ENCODE measurements around the gene DERL2. TPM values are rescaled to one million over a fixed set of nuclear protein-coding genes. Genes with fewer than 3 reads are reported as not detected.

Gene DERL2
- total RNA-seq, 1 donor from 2014 or later, result 26.1 TPM

DNA sequence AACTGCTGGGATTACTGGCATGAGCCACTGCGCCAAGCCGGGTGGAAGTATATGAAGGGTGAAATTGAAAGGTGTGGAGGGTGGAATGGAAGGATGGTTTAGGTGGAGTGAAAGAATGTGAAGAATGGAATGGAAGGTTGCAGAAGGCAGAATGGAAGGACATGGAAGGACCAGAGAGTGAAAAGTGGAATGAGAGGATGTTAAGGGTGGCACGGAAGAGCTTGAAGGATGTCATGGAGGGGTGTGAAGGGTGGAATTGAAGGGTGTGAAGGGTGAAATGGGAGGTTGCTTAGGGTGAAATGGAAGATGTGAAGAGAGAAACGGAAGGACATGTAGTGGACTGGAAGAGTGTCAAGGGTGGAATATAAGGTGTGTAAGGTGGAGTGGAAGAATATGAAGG is 16.6 kb upstream of the DERL2 start:
- Histone ChIP-seq H3K4me1 (ENCODE audit: control insufficient read depth in 3 of 3, insufficient read depth in 3 of 3, low read length in 3 of 3) (peaks cover 7 to 10% (median 8%) of the 10 kb centered on the region in 3 donors), H3K27ac (ENCODE audit: low read depth, low read length) (no peak overlapping the region), H3K4me3 (ENCODE audit: low read length in 3 of 3) (no peak overlapping the region), H3K9me3 (ENCODE audit: control insufficient read depth in 3 of 3, low read length in 3 of 3) (no peaks in the 10 kb centered on the region), H3K9ac (ENCODE audit: low read depth in 1 of 3, low read length in 3 of 3) (no peak overlapping the region), H3K36me3 (ENCODE audit: control insufficient read depth in 3 of 3, insufficient read depth in 3 of 3, low read length in 3 of 3) (peaks cover 0 to 3% (median 0%) of the 10 kb centered on the region in 3 donors), H3K27me3 (ENCODE audit: control insufficient read depth in 3 of 3, insufficient read depth in 3 of 3, low read length in 3 of 3) (peaks cover 10 to 18% (median 13%) of the 10 kb centered on the region in 3 donors)

DNA sequence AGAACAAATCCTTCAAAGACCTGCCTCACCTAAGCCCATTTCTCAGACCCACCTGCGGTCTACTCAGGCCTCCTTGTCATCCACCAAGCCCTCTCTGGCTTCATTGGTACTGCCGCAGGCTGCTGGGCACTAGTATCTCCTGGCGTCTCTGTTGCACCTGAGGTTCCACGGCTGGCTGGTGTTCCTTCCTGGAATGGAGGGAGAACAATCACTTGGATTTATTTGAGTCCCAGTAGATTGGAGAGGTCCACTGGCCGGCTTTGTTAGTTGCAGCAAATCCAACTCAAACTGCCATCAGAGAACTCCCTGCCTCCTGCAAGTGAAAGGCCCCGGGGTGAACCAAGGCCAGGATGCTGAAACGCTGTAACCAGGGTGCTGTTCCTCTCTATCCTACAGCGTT is 15.7 kb upstream of the DERL2 start:
- Histone ChIP-seq H3K36me3 (ENCODE audit: control insufficient read depth in 3 of 3, insufficient read depth in 3 of 3, low read length in 3 of 3) (peaks cover 0 to 3% (median 0%) of the 10 kb centered on the region in 3 donors), H3K9ac (ENCODE audit: low read depth in 1 of 3, low read length in 3 of 3) (no peak overlapping the region), H3K27ac (ENCODE audit: low read depth, low read length) (no peak overlapping the region), H3K4me3 (ENCODE audit: low read length in 3 of 3) (no peak overlapping the region), H3K4me1 (ENCODE audit: control insufficient read depth in 3 of 3, insufficient read depth in 3 of 3, low read length in 3 of 3) (peaks cover 7 to 10% (median 8%) of the 10 kb centered on the region in 3 donors), H3K27me3 (ENCODE audit: control insufficient read depth in 3 of 3, insufficient read depth in 3 of 3, low read length in 3 of 3) (peaks cover 10 to 18% (median 13%) of the 10 kb centered on the region in 3 donors), H3K9me3 (ENCODE audit: control insufficient read depth in 3 of 3, low read length in 3 of 3) (no peaks in the 10 kb centered on the region)

DNA sequence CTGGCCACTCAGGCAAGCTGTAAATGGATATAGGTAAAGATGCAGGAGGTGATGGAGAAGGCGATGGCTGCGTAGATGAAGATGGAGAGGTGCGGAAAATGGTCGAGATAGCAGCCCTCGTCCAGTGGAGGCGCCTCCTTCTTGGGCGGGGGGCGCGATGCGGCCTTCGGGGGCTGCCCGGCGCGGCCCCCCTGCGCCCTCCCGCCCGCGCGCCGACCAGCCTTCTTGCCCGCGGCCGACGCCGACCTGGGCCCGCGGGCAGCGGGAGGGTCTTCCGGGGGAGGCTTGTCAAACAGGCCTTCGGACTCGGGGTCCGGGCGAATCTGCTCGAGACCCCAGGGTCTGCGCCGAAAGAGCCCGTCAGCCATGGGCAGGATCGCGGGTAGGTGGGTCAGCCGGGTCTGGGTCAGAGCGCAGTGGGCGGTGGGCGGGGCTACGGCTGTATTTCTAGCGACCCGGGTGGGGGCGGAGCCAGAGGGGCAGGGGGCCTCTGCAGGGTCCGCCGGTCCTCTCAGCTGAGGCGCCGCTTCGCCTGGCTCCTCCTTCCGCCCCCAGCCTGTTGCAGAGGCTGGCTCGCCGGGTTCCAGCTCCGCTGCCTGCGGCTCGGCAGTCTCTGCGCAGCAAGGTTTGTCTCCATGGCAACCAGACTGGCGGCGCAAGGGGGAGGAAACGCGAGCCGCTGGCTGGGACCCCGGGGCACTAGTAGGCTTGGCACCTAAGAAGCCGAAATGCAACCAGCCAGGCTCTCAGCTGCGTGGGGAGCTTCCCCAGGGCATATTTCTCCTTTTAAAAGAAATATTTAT is 14.8 kb upstream of the DERL2 start:
- Histone ChIP-seq H3K4me1 (ENCODE audit: control insufficient read depth in 3 of 3, insufficient read depth in 3 of 3, low read length in 3 of 3) (peaks cover 7 to 10% (median 8%) of the 10 kb centered on the region in 3 donors), H3K27me3 (ENCODE audit: control insufficient read depth in 3 of 3, insufficient read depth in 3 of 3, low read length in 3 of 3) (peaks cover 10 to 18% (median 13%) of the 10 kb centered on the region in 3 donors), H3K4me3 (ENCODE audit: low read length in 3 of 3) (peak overlapping the region; percentile 48 to 62 (median 62)), H3K9me3 (ENCODE audit: control insufficient read depth in 3 of 3, low read length in 3 of 3) (no peaks in the 10 kb centered on the region), H3K27ac (ENCODE audit: low read depth, low read length) (no peak overlapping the region), H3K9ac (ENCODE audit: low read depth in 1 of 3, low read length in 3 of 3) (peak overlapping the region; percentile 43 to 50 (median 45)), H3K36me3 (ENCODE audit: control insufficient read depth in 3 of 3, insufficient read depth in 3 of 3, low read length in 3 of 3) (peaks cover 0 to 3% (median 0%) of the 10 kb centered on the region in 3 donors)

DNA sequence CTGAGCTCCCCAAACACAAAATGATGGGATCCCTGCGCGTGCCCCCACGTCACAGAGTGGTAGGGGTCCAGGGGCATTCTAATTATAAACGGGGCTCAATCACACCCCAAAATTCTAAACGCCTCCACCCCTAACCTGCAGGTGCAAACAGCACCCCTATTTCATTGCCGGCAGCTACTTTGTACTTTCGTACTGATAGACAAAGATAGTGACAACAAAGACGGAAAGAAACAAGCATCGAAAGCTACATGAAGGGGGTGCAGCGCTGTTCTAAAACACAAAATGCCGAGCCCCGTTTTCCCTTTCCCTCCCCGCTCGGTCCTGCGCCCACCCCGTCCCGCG is 14.2 kb upstream of the DERL2 start:
- Histone ChIP-seq H3K36me3 (ENCODE audit: control insufficient read depth in 3 of 3, insufficient read depth in 3 of 3, low read length in 3 of 3) (no peaks in the 10 kb centered on the region), H3K9me3 (ENCODE audit: control insufficient read depth in 3 of 3, low read length in 3 of 3) (no peaks in the 10 kb centered on the region), H3K4me1 (ENCODE audit: control insufficient read depth in 3 of 3, insufficient read depth in 3 of 3, low read length in 3 of 3) (peaks cover 7 to 10% (median 8%) of the 10 kb centered on the region in 3 donors), H3K9ac (ENCODE audit: low read depth in 1 of 3, low read length in 3 of 3) (peak overlapping the region in 2 of 3 donors; percentile 32 to 41), H3K27me3 (ENCODE audit: control insufficient read depth in 3 of 3, insufficient read depth in 3 of 3, low read length in 3 of 3) (peaks cover 10 to 18% (median 13%) of the 10 kb centered on the region in 3 donors), H3K27ac (ENCODE audit: low read depth, low read length) (no peak overlapping the region), H3K4me3 (ENCODE audit: low read length in 3 of 3) (peak overlapping the region; percentile 48 to 62 (median 62))

DNA sequence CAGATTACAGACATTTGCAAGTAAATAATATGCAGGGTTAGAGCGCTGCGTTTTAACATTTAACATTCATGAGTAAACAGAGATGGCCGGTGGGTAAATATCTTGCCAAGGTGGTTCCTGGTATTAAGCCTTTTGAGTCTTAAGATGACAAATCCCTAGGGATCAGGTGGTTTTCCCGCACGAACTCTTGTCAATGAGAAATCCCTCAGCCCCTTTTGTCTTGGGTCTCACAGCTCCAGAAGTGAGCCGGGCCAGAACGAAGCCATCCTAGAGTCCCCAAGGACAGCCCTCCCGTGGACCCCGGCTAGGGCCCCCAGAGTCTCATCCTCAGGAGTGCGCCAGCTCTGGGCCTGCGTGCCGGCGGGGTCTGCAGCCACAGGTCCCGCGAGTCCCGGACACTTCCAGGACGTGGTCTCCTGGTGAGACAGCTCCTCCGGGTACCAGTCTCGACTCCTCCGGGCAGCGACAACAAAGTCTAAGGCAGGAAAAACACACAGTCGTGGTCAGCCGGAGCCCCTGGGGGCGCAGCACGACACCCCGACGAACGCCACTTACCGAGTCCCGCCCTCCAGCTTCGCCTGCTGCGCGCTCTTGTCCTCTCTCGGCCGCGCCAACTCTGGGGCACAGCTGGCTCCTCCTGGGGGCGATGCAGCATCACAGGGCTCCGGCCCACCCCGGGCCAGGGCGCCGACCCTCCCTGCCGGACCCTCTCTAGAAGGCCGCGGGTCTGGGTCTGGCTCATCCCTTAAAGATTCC is 13.7 kb upstream of the DERL2 start:
- H3K9me3 ChIP-seq (ENCODE audit: control insufficient read depth in 3 of 3, low read length in 3 of 3), result no peaks in the 10 kb centered on the region
- H3K4me3 ChIP-seq (ENCODE audit: low read length in 3 of 3), result peak overlapping the region in 2 of 3 donors; percentile 62
- H3K4me1 ChIP-seq (ENCODE audit: control insufficient read depth in 3 of 3, insufficient read depth in 3 of 3, low read length in 3 of 3), result peaks cover 7 to 10% (median 8%) of the 10 kb centered on the region in 3 donors
- peak overlapping the region in 1 of 3 donors; percentile 41 for H3K9ac ChIP-seq (ENCODE audit: low read depth in 1 of 3, low read length in 3 of 3)
- no peaks in the 10 kb centered on the region for H3K36me3 ChIP-seq (ENCODE audit: control insufficient read depth in 3 of 3, insufficient read depth in 3 of 3, low read length in 3 of 3)
- peaks cover 10 to 18% (median 13%) of the 10 kb centered on the region in 3 donors for H3K27me3 ChIP-seq (ENCODE audit: control insufficient read depth in 3 of 3, insufficient read depth in 3 of 3, low read length in 3 of 3)
- no peak overlapping the region for H3K27ac ChIP-seq (ENCODE audit: low read depth, low read length)

DNA sequence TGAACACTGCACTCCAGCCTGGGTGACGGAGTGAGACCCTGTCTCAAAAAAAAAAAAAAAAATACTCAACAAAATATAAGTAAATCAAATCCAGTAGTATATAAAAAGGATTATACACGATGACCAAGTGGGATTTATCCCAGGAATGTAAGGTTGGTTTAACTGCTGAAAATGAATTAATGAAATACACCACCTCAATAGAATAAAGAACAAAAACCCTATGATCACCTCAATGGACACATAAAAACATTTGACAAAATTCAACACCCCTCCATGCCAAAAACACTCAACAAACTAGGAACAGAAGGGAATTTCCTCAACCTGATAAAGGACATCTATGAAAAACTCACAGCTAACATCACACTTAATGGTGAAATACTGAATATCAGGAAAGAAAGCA is 7.0 kb upstream of the DERL2 start:
- Histone ChIP-seq H3K9ac (ENCODE audit: low read depth in 1 of 3, low read length in 3 of 3) (no peak overlapping the region), H3K27ac (ENCODE audit: low read depth, low read length) (no peak overlapping the region), H3K36me3 (ENCODE audit: control insufficient read depth in 3 of 3, insufficient read depth in 3 of 3, low read length in 3 of 3) (peaks cover 3 to 19% (median 16%) of the 10 kb centered on the region in 3 donors), H3K4me3 (ENCODE audit: low read length in 3 of 3) (no peak overlapping the region), H3K27me3 (ENCODE audit: control insufficient read depth in 3 of 3, insufficient read depth in 3 of 3, low read length in 3 of 3) (no peaks in the 10 kb centered on the region), H3K9me3 (ENCODE audit: control insufficient read depth in 3 of 3, low read length in 3 of 3) (no peaks in the 10 kb centered on the region), H3K4me1 (ENCODE audit: control insufficient read depth in 3 of 3, insufficient read depth in 3 of 3, low read length in 3 of 3) (peaks cover under 1 to 9% (median 2%) of the 10 kb centered on the region in 3 donors)

DNA sequence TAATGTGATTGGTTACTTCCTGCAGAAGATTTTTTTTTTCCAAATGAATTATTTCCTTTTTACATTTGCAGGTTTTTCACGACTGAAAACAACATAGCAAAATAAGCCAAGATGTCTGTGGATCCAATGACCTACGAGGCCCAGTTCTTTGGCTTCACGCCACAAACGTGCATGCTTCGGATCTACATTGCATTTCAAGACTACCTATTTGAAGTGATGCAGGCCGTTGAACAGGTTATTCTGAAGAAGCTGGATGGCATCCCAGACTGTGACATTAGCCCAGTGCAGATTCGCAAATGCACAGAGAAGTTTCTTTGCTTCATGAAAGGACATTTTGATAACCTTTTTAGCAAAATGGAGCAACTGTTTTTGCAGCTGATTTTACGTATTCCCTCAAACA is 2.8 kb upstream of the DERL2 start:
- peaks cover 6 to 26% (median 21%) of the 10 kb centered on the region in 3 donors for H3K36me3 ChIP-seq (ENCODE audit: control insufficient read depth in 3 of 3, insufficient read depth in 3 of 3, low read length in 3 of 3)
- H3K4me1 ChIP-seq (ENCODE audit: control insufficient read depth in 3 of 3, insufficient read depth in 3 of 3, low read length in 3 of 3), result peaks cover 18 to 36% (median 29%) of the 10 kb centered on the region in 3 donors
- H3K27me3 ChIP-seq (ENCODE audit: control insufficient read depth in 3 of 3, insufficient read depth in 3 of 3, low read length in 3 of 3), result no peaks in the 10 kb centered on the region
- no peak overlapping the region for H3K4me3 ChIP-seq (ENCODE audit: low read length in 3 of 3)
- no peak overlapping the region for H3K9ac ChIP-seq (ENCODE audit: low read depth in 1 of 3, low read length in 3 of 3)
- H3K27ac ChIP-seq (ENCODE audit: low read depth, low read length), result no peak overlapping the region
- no peaks in the 10 kb centered on the region for H3K9me3 ChIP-seq (ENCODE audit: control insufficient read depth in 3 of 3, low read length in 3 of 3)

DNA sequence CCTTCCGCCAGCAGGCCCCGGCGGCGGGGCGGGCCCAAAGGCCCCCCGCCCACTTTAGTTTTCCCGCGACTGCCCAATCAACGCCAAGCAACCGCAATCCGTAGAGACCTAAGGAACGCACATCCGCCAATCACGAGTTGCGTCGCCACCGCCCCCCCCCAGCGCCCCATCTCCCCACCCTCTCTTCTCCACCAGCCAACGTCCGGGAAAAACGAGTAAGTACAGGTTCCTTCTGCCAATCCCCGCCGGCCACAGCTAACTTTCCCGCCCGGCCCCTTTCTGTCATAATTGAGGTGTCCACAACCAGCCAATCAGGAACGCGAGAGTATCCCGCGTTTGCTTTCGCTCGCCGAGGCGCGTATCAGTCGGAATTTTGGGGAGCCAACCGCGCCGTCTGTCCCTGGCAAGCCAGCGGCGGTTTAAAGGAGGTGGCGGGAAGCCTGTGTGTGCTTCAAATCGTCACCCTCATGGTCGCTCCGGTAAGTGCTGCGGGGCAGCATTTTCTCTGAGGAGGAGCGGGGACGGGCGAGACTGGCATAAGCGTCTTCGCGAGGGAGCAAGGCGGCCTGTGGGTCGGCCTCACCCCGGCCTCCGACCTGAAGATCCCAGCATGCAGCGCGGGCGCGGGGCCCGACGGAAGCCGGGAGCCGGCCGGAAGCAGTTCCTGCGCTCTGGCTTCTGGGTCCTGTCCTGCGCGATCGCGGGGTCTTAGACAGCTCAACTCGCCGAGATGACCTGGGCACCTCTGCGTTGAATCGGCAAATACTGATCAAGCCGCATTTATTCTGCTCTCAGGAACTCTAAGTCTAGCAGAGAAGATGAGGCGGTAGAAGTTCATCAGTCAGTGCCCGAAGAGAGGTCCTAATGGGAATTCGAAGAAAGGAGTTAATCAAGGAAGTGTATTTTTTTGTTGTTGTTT is 487 bp upstream of the DERL2 start, which contains the start of gene MIS12:
Gene MIS12 (plus strand): TSS at position 361 of the 919 bp plus-strand sequence. CDS start 2,297 bp downstream, outside the sequence.
- Histone ChIP-seq H3K27ac (ENCODE audit: low read depth, low read length) (peak within 1 kb of the TSS; percentile 99), H3K9me3 (ENCODE audit: control insufficient read depth in 3 of 3, low read length in 3 of 3) (no peaks in the 10 kb centered on the region), H3K4me3 (ENCODE audit: low read length in 3 of 3) (peak within 1 kb of the TSS; percentile 92 to 97 (median 94)), H3K9ac (ENCODE audit: low read depth in 1 of 3, low read length in 3 of 3) (peak within 1 kb of the TSS; percentile 96 to 98 (median 97)), H3K36me3 (ENCODE audit: control insufficient read depth in 3 of 3, insufficient read depth in 3 of 3, low read length in 3 of 3) (peaks cover 13 to 39% (median 34%) of the 10 kb centered on the region in 3 donors), H3K27me3 (ENCODE audit: control insufficient read depth in 3 of 3, insufficient read depth in 3 of 3, low read length in 3 of 3) (no peaks in the 10 kb centered on the region), H3K4me1 (ENCODE audit: control insufficient read depth in 3 of 3, insufficient read depth in 3 of 3, low read length in 3 of 3) (peaks cover 18 to 36% (median 29%) of the 10 kb centered on the region in 3 donors)

DNA sequence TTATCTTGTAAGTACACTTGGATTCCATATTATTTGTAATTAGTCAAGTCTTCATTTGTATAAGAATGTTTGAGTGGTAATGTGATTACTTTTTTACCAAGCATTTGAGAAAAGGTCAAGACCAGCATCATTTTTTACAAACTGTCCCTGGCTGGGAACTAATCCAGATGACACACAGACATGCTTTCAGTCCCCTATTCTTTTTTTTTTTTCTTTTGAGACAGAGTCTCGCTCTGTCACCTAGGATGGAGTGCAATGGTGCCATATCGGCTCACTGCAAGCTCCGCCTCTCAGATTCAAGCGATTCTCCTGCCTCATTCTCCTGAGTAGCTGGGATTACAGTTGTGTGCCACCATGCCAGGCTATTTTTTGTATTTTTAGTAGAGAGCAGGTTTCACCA is 4.5 kb downstream of the DERL2 start:
- H3K4me1 ChIP-seq (ENCODE audit: control insufficient read depth in 3 of 3, insufficient read depth in 3 of 3, low read length in 3 of 3), result peaks cover 4 to 16% (median 16%) of the 10 kb centered on the region in 3 donors
- peaks cover 42 to 64% (median 56%) of the 10 kb centered on the region in 3 donors for H3K36me3 ChIP-seq (ENCODE audit: control insufficient read depth in 3 of 3, insufficient read depth in 3 of 3, low read length in 3 of 3)
- H3K27ac ChIP-seq (ENCODE audit: low read depth, low read length), result no peak overlapping the region
- H3K9ac ChIP-seq (ENCODE audit: low read depth in 1 of 3, low read length in 3 of 3), result no peak overlapping the region
- H3K4me3 ChIP-seq (ENCODE audit: low read length in 3 of 3), result no peak overlapping the region
- no peaks in the 10 kb centered on the region for H3K27me3 ChIP-seq (ENCODE audit: control insufficient read depth in 3 of 3, insufficient read depth in 3 of 3, low read length in 3 of 3)
- H3K9me3 ChIP-seq (ENCODE audit: control insufficient read depth in 3 of 3, low read length in 3 of 3), result no peaks in the 10 kb centered on the region
